ENCODE data around the gene ZNF304.

DNA sequence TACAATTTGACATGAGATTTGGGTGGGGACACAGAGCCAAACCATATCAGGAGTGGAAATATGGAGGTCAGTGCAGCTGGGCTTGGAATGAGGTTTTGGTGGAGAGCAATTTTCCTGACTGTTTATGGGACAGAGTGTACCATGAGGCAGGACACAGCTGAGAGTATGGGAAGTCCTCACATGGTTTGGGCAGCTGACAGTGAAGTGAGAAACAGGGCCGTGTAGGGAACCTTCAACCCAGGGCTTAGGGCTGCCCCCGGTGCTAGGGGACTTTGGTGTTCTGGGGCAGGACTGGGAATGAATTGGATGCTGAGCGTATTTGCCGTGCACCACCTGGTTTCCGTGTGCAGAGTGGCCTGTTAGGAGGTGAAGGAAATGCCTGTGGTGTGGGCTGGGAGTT lies 44.6 kb downstream of the ZNF304 start:
- TF ChIP-seq, protein P1, sequence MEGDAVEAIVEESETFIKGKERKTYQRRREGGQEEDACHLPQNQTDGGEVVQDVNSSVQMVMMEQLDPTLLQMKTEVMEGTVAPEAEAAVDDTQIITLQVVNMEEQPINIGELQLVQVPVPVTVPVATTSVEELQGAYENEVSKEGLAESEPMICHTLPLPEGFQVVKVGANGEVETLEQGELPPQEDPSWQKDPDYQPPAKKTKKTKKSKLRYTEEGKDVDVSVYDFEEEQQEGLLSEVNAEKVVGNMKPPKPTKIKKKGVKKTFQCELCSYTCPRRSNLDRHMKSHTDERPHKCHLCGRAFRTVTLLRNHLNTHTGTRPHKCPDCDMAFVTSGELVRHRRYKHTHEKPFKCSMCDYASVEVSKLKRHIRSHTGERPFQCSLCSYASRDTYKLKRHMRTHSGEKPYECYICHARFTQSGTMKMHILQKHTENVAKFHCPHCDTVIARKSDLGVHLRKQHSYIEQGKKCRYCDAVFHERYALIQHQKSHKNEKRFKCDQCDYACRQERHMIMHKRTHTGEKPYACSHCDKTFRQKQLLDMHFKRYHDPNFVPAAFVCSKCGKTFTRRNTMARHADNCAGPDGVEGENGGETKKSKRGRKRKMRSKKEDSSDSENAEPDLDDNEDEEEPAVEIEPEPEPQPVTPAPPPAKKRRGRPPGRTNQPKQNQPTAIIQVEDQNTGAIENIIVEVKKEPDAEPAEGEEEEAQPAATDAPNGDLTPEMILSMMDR (conservative IDR thresholded peaks at IDR 0.05 in 1 of 2, IDR thresholded peaks at IDR 0.05 in 1 of 2; ENCODE audit: extremely low read depth in 1 of 2, insufficient read depth in 1 of 2, low read depth in 1 of 2, low read length in 2 of 2), result no peak
- TF ChIP-seq EZH2 (IDR thresholded peaks at IDR 0.05; ENCODE audit: borderline replicate concordance, low read length), result no peak
